BE2C (cell line): ENCODE measurements around the gene ATP1A1.

Experiments used
- DNase-seq: peaks from one replicate; pipeline ENCODE4 v3.0.0-alpha.2; 2020
- H3K27me3 ChIP-seq: fragments of 250-450 bp; sonication (Bioruptor Pico); 2 replicates; pipeline ENCODE4 v1.5.1; 2020; ENCODE audit warnings: mild to moderate bottlenecking
- H3K36me3 ChIP-seq: fragments of 250-450 bp; sonication (Bioruptor Pico); 2 replicates; pipeline ENCODE4 v1.5.1; 2020; ENCODE audit warnings: mild to moderate bottlenecking
- H3K4me1 ChIP-seq: fragments of 250-450 bp; sonication (Bioruptor Pico); 2 replicates; pipeline ENCODE4 v1.5.1; 2020
- H3K4me3 ChIP-seq: 2 replicates; pipeline ENCODE4 v1.5.1; 2011; ENCODE audit warnings: low read depth, low read length
- H3K9me3 ChIP-seq: fragments of 250-450 bp; sonication (Bioruptor Pico); 2 replicates; pipeline ENCODE4 v1.5.1; 2020
- TF ChIP-seq, protein P1 (sequence below): IDR thresholded peaks from 2 replicates; pipeline ENCODE4 v1.5.1; 2012; ENCODE audit warnings: mild to moderate bottlenecking, low read depth, low read length

ATP1A1 gene

DNA sequence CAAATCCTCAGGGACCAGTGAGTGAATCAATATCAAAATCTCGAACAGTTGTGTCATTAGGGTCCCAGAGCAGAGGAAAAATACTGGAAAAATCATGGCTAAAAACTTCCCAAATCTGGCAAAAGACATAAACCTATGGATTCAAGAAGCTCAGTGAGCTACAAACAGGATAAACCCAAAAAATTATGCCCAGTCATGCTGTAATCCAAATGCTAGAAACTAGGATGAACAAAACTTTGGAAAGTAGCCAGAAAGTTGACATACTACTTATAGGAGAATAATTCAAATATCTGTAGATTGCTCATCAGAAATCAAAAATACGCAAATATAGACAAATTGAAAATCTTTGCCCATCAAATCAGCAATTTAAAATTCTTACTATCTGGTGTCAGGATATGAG is 34.6 kb upstream of the ATP1A1 start:
- peaks cover 16% of the 10 kb centered on the region for H3K4me1 ChIP-seq
- DNase-seq: no peak
- H3K27me3 ChIP-seq: no peaks in the 10 kb centered on the region
- H3K4me3 ChIP-seq: no peak overlapping the region
- H3K9me3 ChIP-seq: no peaks in the 10 kb centered on the region
- H3K36me3 ChIP-seq: no peaks in the 10 kb centered on the region
- TF ChIP-seq, protein P1, sequence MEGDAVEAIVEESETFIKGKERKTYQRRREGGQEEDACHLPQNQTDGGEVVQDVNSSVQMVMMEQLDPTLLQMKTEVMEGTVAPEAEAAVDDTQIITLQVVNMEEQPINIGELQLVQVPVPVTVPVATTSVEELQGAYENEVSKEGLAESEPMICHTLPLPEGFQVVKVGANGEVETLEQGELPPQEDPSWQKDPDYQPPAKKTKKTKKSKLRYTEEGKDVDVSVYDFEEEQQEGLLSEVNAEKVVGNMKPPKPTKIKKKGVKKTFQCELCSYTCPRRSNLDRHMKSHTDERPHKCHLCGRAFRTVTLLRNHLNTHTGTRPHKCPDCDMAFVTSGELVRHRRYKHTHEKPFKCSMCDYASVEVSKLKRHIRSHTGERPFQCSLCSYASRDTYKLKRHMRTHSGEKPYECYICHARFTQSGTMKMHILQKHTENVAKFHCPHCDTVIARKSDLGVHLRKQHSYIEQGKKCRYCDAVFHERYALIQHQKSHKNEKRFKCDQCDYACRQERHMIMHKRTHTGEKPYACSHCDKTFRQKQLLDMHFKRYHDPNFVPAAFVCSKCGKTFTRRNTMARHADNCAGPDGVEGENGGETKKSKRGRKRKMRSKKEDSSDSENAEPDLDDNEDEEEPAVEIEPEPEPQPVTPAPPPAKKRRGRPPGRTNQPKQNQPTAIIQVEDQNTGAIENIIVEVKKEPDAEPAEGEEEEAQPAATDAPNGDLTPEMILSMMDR: no peak

DNA sequence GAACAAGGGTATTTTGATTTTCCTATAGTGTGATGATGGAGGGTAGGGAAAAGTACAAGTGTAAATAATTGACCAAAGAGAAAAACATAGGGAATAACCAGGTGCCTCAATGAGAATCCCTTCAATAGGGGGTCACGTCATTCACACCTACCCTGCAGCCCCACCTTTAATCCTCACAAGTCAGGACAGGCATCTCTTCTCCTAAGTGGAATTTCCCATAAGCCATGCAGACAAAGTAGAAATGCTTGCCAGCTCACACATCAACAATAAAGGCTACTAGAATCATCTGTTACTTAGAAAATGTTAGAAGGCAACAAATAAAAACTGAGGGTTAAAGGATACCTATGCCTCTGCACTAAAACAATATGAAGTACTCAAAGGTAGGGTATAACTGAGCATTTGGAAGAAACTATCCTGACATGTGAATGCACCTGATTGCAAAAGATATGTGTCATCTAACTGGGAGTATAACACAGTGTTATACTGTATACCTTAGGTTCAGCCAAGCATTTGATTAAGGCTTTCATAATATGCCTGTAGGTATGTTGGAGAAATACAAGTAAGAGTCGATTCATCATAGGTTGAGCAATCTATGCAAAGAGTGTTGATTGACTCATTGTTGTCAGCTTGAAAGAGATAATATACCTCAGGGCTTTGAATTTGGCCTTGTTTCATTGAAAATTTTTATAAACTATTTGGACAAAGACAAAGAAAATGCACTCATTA is 32.4 kb upstream of the ATP1A1 start:
- Histone ChIP-seq H3K4me3 (no peak overlapping the region), H3K27me3 (no peaks in the 10 kb centered on the region), H3K9me3 (no peaks in the 10 kb centered on the region), H3K4me1 (0 out of 2 replicates have a peak, but pooled peaks cover 6% of the 10 kb centered on the region), H3K36me3 (no peaks in the 10 kb centered on the region)
- DNase-seq: no peak
- TF ChIP-seq, protein P1: no peak

DNA sequence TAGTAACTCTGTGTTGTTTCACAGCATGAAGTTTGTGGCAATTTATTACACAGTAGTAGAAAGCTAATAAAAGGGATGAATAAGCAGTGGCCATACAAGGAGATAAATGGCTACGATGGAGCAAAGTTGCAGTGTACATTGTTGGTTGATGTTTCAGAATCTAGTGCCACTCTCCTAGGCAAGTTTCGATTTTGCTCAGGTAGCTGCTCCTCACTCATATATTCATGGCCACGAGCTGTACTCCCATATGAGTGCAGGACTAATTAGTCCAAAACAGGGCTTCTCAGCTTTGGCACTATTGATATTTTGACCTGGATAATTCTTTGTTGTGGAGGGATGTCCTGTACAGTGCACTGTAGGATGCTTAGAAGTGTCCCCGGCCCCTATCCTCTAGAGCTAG is 30.0 kb upstream of the ATP1A1 start:
- Histone ChIP-seq H3K27me3 (no peaks in the 10 kb centered on the region), H3K36me3 (no peaks in the 10 kb centered on the region), H3K9me3 (no peaks in the 10 kb centered on the region), H3K4me1 (no peaks in the 10 kb centered on the region), H3K4me3 (no peak overlapping the region)
- TF ChIP-seq, protein P1: no peak
- DNase-seq: no peak

DNA sequence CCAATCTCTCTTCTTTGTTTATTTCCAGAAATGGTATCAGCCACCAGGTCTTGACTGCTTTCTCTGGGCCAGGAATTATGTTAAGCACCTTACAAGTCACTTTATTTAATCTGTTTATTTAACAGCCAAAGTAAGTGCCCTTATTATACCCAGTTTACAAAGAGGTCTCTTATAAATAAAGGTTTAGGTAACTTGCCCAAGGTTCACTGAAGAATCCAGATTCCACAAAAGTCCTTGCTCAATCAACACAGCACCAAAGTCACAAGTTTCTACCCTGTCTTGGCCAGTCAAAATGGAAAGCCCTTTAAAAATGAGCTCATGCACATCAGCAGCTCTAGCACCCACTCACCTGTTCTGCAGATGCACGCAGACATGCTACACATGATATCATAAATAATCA is 28.0 kb upstream of the ATP1A1 start:
- H3K9me3 ChIP-seq: no peaks in the 10 kb centered on the region
- H3K4me3 ChIP-seq: no peak overlapping the region
- TF ChIP-seq, protein P1: no peak
- H3K27me3 ChIP-seq: no peaks in the 10 kb centered on the region
- H3K4me1 ChIP-seq: no peaks in the 10 kb centered on the region
- no peaks in the 10 kb centered on the region for H3K36me3 ChIP-seq
- no peak for DNase-seq

DNA sequence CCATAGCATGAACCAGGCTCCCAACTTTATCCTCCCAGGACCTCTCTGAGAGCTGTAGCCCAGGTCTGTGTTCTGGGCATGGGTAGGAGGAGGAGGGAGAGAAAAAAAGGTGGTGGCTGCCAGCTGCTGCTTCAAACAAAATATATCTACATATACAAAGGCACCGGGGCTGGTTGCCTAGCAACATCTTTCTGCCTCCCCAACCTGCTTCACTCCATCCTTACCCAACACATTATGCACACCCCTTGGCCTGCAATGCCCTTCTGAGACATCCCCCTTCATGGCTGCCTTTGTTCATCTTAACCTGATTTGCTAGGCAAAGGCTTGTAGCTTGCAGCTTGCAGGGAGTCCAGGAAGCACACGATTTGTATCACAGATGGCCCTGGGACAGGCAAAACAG is 27.2 kb upstream of the ATP1A1 start:
- TF ChIP-seq, protein P1: no peak
- no peaks in the 10 kb centered on the region for H3K9me3 ChIP-seq
- H3K4me3 ChIP-seq: no peak overlapping the region
- H3K36me3 ChIP-seq: no peaks in the 10 kb centered on the region
- H3K27me3 ChIP-seq: no peaks in the 10 kb centered on the region
- DNase-seq: no peak
- no peaks in the 10 kb centered on the region for H3K4me1 ChIP-seq

DNA sequence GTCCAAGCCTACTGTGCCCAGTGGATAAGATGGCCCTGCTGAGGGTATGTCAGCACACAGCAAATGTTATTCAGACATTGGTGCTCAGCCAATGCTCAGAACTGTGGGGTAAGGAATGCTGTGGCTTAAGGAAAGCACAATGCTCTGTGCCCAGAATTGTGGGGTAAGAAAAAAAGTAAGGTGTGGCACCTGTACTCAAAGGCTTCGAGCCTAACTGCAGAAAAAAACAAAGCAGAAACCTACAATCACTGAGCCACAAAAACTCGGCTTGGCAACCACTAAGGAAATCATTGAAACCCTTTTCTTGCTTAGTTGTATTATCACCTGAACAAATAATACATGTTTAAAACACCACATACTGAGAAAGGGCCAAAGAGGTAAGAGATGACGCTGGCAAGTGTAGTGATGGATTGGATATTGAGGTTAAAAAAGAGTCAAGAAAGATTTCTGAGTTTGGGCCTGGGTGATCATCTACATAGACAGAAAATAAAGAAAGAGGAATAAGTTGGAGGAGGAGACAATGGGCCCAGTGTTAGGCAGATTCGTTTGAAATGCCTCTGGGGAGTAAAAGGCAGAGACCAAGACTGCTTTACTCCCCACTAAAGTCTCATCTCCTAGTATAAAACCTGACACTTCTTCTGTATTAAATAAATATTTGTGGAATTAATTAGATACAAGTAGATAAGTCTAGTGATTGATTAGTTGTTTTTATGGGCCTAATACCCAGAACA is 25.9 kb upstream of the ATP1A1 start:
- Histone ChIP-seq H3K4me1 (no peaks in the 10 kb centered on the region), H3K36me3 (no peaks in the 10 kb centered on the region), H3K9me3 (no peaks in the 10 kb centered on the region), H3K27me3 (no peaks in the 10 kb centered on the region), H3K4me3 (no peak overlapping the region)
- no peak for DNase-seq
- TF ChIP-seq, protein P1: no peak
